K562 (cell line): Measurements from ENCODE around the gene C2orf72. TPM values are rescaled to one million over a fixed set of nuclear protein-coding genes. Genes with fewer than 3 reads are reported as not detected.

ENCODE experiments used
- ATAC-seq: fragments of 200-7000 bp; cut with Tn5 transposase; 3 replicates; pipeline ENCODE4 v1.9.1; 2020; ENCODE audit warnings: moderate library complexity
- BruUV-seq: library from RNA; stranded (reverse); fragments of 400-500 nt; replicated peaks from 2 replicates; lab custom pipeline; 2021; lab: Mats Ljungman, UMichigan
- CTCF ChIA-PET: fragments of 300-600 bp; formaldehyde crosslinking; extraction: SDS; loops from one replicate; lab custom pipeline; 2021; ENCODE audit warnings: low intra/inter-chr PET ratio; lab: Yijun Ruan, JAX
- POLR2A ChIA-PET: fragments of 300-600, 350-650 bp; sonication (Branson Sonifier 250); formaldehyde crosslinking; extraction: SDS; loops from one replicate; lab custom pipeline; 2021; ENCODE audit warnings: antibody characterized with exemption, inconsistent platforms; lab: Yijun Ruan, JAX
- DNase-seq, 4 experiments: peaks; one replicate each; pipeline versions ENCODE4 v3.0.0 to v3.0.0-alpha.2; 2011 to 2018; ENCODE audit warnings: low spot score in 3 of 4, mixed read lengths in 3 of 4; ENCODE audit errors: extremely low read depth in 1 of 4
- FAIRE-seq: peaks from 2 replicates; lab custom pipeline; 2011; peaks lifted over from hg19 to GRCh38; lab: Jason Lieb, UNC
- H2AFZ ChIP-seq: 2 replicates; pipeline ENCODE4 v1.6.0; 2011; ENCODE audit warnings: low read depth, low read length, control low read depth, inconsistent platforms
- H3K27ac ChIP-seq: fragments of 200-600 bp; 3 replicates; pipeline ENCODE4 v1.8.0; 2011; ENCODE audit warnings: low read depth, mild to moderate bottlenecking, control low read depth, inconsistent platforms, low read length, moderate library complexity, mixed read lengths; ENCODE audit errors: extremely low read depth
- H3K27me3 ChIP-seq, 2 experiments: fragments of 300-600 bp in 1 of 2; 2 replicates in 1 of 2; 3 replicates in 1 of 2; pipeline versions ENCODE4 v1.6.0 to v1.8.0; 2011; ENCODE audit warnings: inconsistent platforms in 2 of 2, low read length in 2 of 2, mild to moderate bottlenecking in 1 of 2, mixed read lengths in 1 of 2, moderate library complexity in 1 of 2; ENCODE audit not compliant: control insufficient read depth in 2 of 2, insufficient read depth in 2 of 2
- H3K36me3 ChIP-seq: fragments of 300-600 bp; 3 replicates; pipeline ENCODE4 v1.8.0; 2011; ENCODE audit warnings: mild to moderate bottlenecking, low read length, inconsistent platforms; ENCODE audit not compliant: control insufficient read depth, insufficient read depth
- H3K4me1 ChIP-seq, 2 experiments: fragments of 200-600 bp in 1 of 2; replicated peaks in 1 of 2; 2 replicates in 1 of 2; 3 replicates in 1 of 2; pipeline versions ENCODE4 v1.5.1 to v1.8.0; 2011; ENCODE audit warnings: inconsistent platforms in 2 of 2, low read length in 2 of 2, mild to moderate bottlenecking in 1 of 2, mixed read lengths in 1 of 2, moderate library complexity in 1 of 2; ENCODE audit not compliant: control insufficient read depth in 2 of 2, insufficient read depth in 2 of 2
- H3K4me2 ChIP-seq: 2 replicates; pipeline ENCODE4 v1.6.1; 2011; ENCODE audit warnings: low read length, control low read depth, inconsistent platforms, mixed read lengths; ENCODE audit not compliant: insufficient read depth
- H3K4me3 ChIP-seq: fragments of 200-600 bp; sonication (generic), shearing (Covaris generic); 2 replicates; pipeline ENCODE4 v1.5.1; 2016; ENCODE audit warnings: control low read depth, inconsistent platforms
- H3K79me2 ChIP-seq: fragments of 200-600 bp; 3 replicates; pipeline ENCODE4 v1.8.0; 2011; ENCODE audit warnings: low read length, inconsistent platforms; ENCODE audit not compliant: control insufficient read depth, insufficient read depth
- H3K9ac ChIP-seq, 2 experiments: 2 replicates each; pipeline versions ENCODE4 v1.6.0 to v1.6.1; 2011; ENCODE audit warnings: low read depth in 2 of 2, low read length in 2 of 2, control low read depth in 1 of 2, inconsistent platforms in 1 of 2, mild to moderate bottlenecking in 1 of 2, mixed read lengths in 1 of 2; ENCODE audit not compliant: insufficient read depth in 1 of 2
- H3K9me1 ChIP-seq: one replicate; pipeline ENCODE4 v1.6.0; 2011; ENCODE audit warnings: inconsistent platforms, mild to moderate bottlenecking, low read length, moderate library complexity; ENCODE audit not compliant: control insufficient read depth, insufficient read depth
- H3K9me3 ChIP-seq: replicated peaks from 2 replicates; pipeline ENCODE4 v1.5.1; 2011; ENCODE audit warnings: low read depth, low read length, inconsistent platforms; ENCODE audit not compliant: control insufficient read depth, insufficient read depth
- H4K20me1 ChIP-seq: replicated peaks from 2 replicates; pipeline ENCODE4 v1.6.1; 2011; ENCODE audit warnings: low read length, inconsistent platforms, mixed read lengths; ENCODE audit not compliant: control insufficient read depth, insufficient read depth
- AFF4 ChIP-seq: sonication (generic); formaldehyde crosslinking; IDR thresholded peaks from 2 replicates; pipeline ENCODE4 v1.8.0; 2023; ENCODE audit warnings: mild to moderate bottlenecking, missing genetic modification reagents
- BCOR ChIP-seq: fragments of 450-650 bp; IDR thresholded peaks from 2 replicates; pipeline ENCODE4 v1.6.1; 2016
- DMBX1 ChIP-seq: fragments of 250-450 bp; sonication (Bioruptor Pico); IDR thresholded peaks from 2 replicates; pipeline ENCODE4 v1.8.0; 2022; ENCODE audit warnings: inconsistent platforms, mild to moderate bottlenecking, moderate library complexity, borderline replicate concordance
- HBP1 ChIP-seq: fragments of 450-650 bp; formaldehyde crosslinking; IDR thresholded peaks from 2 replicates; pipeline ENCODE4 v1.4.0; 2022; ENCODE audit warnings: missing genetic modification characterization
- KDM1A ChIP-seq, 2 experiments: fragments of 450-650 bp; IDR thresholded peaks; 2 replicates each; pipeline ENCODE4 v1.6.1; 2016; ENCODE audit warnings: mild to moderate bottlenecking in 2 of 2
- LARP7 ChIP-seq: fragments of 450-650 bp; IDR thresholded peaks from 2 replicates; pipeline ENCODE4 v1.6.1; 2016
- MCM7 ChIP-seq, 2 experiments: fragments of 450-650 bp; IDR thresholded peaks; 2 replicates each; pipeline ENCODE4 v1.6.1; 2016 to 2018
- MECOM ChIP-seq: fragments of 250-450 bp; sonication (Bioruptor Pico); IDR thresholded peaks from 2 replicates; pipeline ENCODE4 v1.8.0; 2022; ENCODE audit warnings: inconsistent platforms
- MTA3 ChIP-seq: fragments of 450-650 bp; formaldehyde crosslinking; IDR thresholded peaks from 2 replicates; pipeline ENCODE4 v1.6.1; 2017; ENCODE audit warnings: mild to moderate bottlenecking, borderline replicate concordance
- NFIX ChIP-seq: fragments of 250-450 bp; sonication (Bioruptor Pico); IDR thresholded peaks from 2 replicates; pipeline ENCODE4 v1.4.0; 2020; ENCODE audit warnings: low read depth, mild to moderate bottlenecking, moderate library complexity
- SMAD3 ChIP-seq: fragments of 450-650 bp; formaldehyde crosslinking; conservative IDR thresholded peaks from 2 replicates; pipeline ENCODE4 v1.4.0; 2020; ENCODE audit warnings: mild to moderate bottlenecking
- TCF15 ChIP-seq: fragments of 250-450 bp; sonication (Bioruptor Pico); IDR thresholded peaks from 2 replicates; pipeline ENCODE4 v1.8.0; 2022; ENCODE audit warnings: moderate library complexity, mild to moderate bottlenecking, inconsistent platforms
- ZKSCAN3 ChIP-seq: fragments of 250-450 bp; sonication (Bioruptor Pico); IDR thresholded peaks from 2 replicates; pipeline ENCODE4 v1.4.0; 2020
- ZNF217 ChIP-seq: sonication (generic); formaldehyde crosslinking; IDR thresholded peaks from 2 replicates; pipeline ENCODE4 v1.8.0; 2022; ENCODE audit warnings: mild to moderate bottlenecking, missing genetic modification reagents
- ZNF551 ChIP-seq: fragments of 250-450 bp; sonication (Bioruptor Pico); IDR thresholded peaks from 2 replicates; pipeline ENCODE4 v1.5.0; 2021; ENCODE audit warnings: mild to moderate bottlenecking, moderate library complexity
- WGBS: fragments of 100-300 bp; shearing (Covaris generic); methylation state at CpG from one replicate; pipeline ENCODE4 v1.1.6; 2016; ENCODE audit warnings: low coverage, mixed read lengths; ENCODE audit not compliant: insufficient coverage; ENCODE audit errors: missing lambda C conversion rate; 5-methylcytosine and 5-hydroxymethylcytosine counted together
- in situ Hi-C: fragments of 300-500 bp; cut with MboI; formaldehyde crosslinking; loops from 4 replicates; pipeline ENCODE4 v1.15.0; 2018; ENCODE audit warnings: inconsistent platforms, mixed read lengths
- intact Hi-C: fragments of 100-400 bp; cut with micrococcal nuclease; formaldehyde crosslinking; loops from 2 replicates; pipeline ENCODE4 v1.14.2; 2022
- polyA plus RNA-seq, 8 experiments: library from polyadenylated mRNA; depleted of rRNA in 4 of 8; stranded (reverse) in 5 of 8; unstranded in 3 of 8; fragments of >200 nt; fragmentation: Nextera tagmentation in 2 of 8; fragmentation: Illumina TruSeq in 1 of 8; extraction: Ambion mirVana in 2 of 8; extraction: Trizol in 1 of 8; gene quantifications; 2 replicates each; pipeline versions ENCODE4 v1.2.1 to v1.2.3, GENCODE V29; 2011 to 2014; ENCODE audit warnings: inconsistent platforms in 1 of 8, missing spikeins in 1 of 8
- total RNA-seq, 7 experiments: library from RNA; depleted of rRNA in 6 of 7; stranded (reverse); fragments of >200 nt in 6 of 7; fragmentation: Illumina TruSeq in 2 of 7; extraction: Trizol in 2 of 7; gene quantifications; 2 replicates each; pipeline versions ENCODE4 v1.2.1 to v1.2.3, GENCODE V29; 2011 to 2021; ENCODE audit warnings: low replicate concordance in 1 of 7
- TF ChIP-seq, protein P1 (sequence below), 2 experiments: fragments of 450-650 bp in 1 of 2; sonication (generic) in 1 of 2; formaldehyde crosslinking in 1 of 2; IDR thresholded peaks in 1 of 2; conservative IDR thresholded peaks in 1 of 2; 2 replicates each; pipeline versions ENCODE4 v1.6.1 to v1.8.1; 2016 to 2023; ENCODE audit warnings: mild to moderate bottlenecking in 2 of 2, moderate library complexity in 2 of 2, inconsistent platforms in 1 of 2, missing genetic modification reagents in 1 of 2
- TF ChIP-seq, protein P2 (sequence below): sonication (generic); formaldehyde crosslinking; IDR thresholded peaks from 2 replicates; pipeline ENCODE4 v1.8.1; 2023; ENCODE audit warnings: mild to moderate bottlenecking, missing genetic modification reagents

The C2orf72 gene
- total and polyA plus RNA-seq, 9 of the 15 experiments (the other 6 are each of a cell fraction or from before 2014, with no cell fraction given), result 0.08 to 0.18 (median 0.11) TPM; not detected in 6

DNA sequence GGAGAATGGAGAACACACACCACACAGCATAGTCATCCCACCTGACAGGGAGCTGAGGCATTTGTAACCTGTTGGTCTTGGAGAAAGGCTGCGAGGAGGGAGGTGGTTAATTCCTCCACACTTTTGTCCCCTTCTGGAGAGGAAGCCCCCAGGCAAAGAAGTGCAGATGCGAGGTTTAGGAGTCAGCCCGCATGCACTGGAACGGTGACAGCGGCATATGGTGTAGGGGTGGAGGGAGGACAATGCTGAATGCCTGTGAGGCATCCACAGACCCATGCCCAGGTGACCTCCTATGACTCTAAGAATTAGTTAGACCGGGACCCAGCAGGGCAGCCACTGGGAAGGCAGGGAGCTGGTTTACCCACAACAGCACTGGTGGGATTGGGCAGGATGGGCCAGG, 29.2 kb upstream of the C2orf72 start:
- H3K79me2 ChIP-seq, result no peaks in the 10 kb centered on the region
- WGBS, result 0% methylated on average over 5 of the region's 6 CpGs
- CTCF ChIA-PET, result no interaction called here
- POLR2A ChIA-PET, result no interaction called here
- no peak overlapping the region for H3K4me3 ChIP-seq
- no TSS peak for BruUV-seq
- H4K20me1 ChIP-seq, result no peaks in the 10 kb centered on the region; the same call in 1 of the 2 replicates
- ATAC-seq (no peak), DNase-seq (no peak), FAIRE-seq (no peak)
- in situ Hi-C loops, result no loop called here
- no peak overlapping the region for H3K27ac ChIP-seq
- intact Hi-C loops, result no loop called here
- H3K9ac ChIP-seq, result no peak overlapping the region
- no peak overlapping the region for H2AFZ ChIP-seq
- no peaks in the 10 kb centered on the region for H3K9me3 ChIP-seq
- H3K36me3 ChIP-seq, result no peaks in the 10 kb centered on the region
- no peaks in the 10 kb centered on the region for H3K9me1 ChIP-seq
- H3K4me1 ChIP-seq, result no peaks in the 10 kb centered on the region
- peaks cover 10 to 31% of the 10 kb centered on the region in 2 experiments; a peak in 3 of 5 replicates for H3K27me3 ChIP-seq
- no peak overlapping the region for H3K4me2 ChIP-seq
- TF ChIP-seq ZNF551 (CRISPR knock-in tag) (no peak), NFIX (CRISPR knock-in tag) (no peak), ZKSCAN3 (CRISPR knock-in tag) (no peak), HBP1 (CRISPR knock-in tag) (no peak), KDM1A (IDR thresholded peaks at IDR 0.05) (no peak), ZNF217 (no peak), MECOM (CRISPR knock-in tag) (no peak), SMAD3 (CRISPR knock-in tag) (no peak), DMBX1 (CRISPR knock-in tag) (no peak), TCF15 (CRISPR knock-in tag) (no peak), MCM7 (IDR thresholded peaks at IDR 0.05) (no peak), AFF4 (CRISPR knock-in tag) (no peak), BCOR (no peak), MTA3 (no peak), LARP7 (no peak)
- TF ChIP-seq, protein P1, sequence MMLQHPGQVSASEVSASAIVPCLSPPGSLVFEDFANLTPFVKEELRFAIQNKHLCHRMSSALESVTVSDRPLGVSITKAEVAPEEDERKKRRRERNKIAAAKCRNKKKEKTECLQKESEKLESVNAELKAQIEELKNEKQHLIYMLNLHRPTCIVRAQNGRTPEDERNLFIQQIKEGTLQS (IDR thresholded peaks at IDR 0.05), result no peak
- TF ChIP-seq, protein P1 (CRISPR knock-in tag; conservative IDR thresholded peaks at IDR 0.05), result no peak
- TF ChIP-seq, protein P2, sequence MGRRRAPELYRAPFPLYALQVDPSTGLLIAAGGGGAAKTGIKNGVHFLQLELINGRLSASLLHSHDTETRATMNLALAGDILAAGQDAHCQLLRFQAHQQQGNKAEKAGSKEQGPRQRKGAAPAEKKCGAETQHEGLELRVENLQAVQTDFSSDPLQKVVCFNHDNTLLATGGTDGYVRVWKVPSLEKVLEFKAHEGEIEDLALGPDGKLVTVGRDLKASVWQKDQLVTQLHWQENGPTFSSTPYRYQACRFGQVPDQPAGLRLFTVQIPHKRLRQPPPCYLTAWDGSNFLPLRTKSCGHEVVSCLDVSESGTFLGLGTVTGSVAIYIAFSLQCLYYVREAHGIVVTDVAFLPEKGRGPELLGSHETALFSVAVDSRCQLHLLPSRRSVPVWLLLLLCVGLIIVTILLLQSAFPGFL (CRISPR knock-in tag), result no peak
